GM13977 (cell line): ENCODE results near the gene ELAVL3.

Experiments
- DNase-seq: peaks from one replicate; pipeline ENCODE4 v3.0.0; 2012; ENCODE audit warnings: low spot score
- CTCF ChIP-seq: IDR thresholded peaks from 2 replicates; pipeline ENCODE4 v1.5.1; 2012; ENCODE audit warnings: mild to moderate bottlenecking, control low read depth; ENCODE audit not compliant: insufficient read depth; ENCODE audit errors: extremely low read depth, missing control alignments
- in situ Hi-C: fragments of 300-500 bp; cut with MboI; formaldehyde crosslinking; loops from one replicate; pipeline ENCODE4 v1.12.0; 2022; ENCODE audit warnings: low sequenced_read_pairs, low pct_unique_long_range_greater_than_20kb, mixed read lengths, inconsistent platforms; ENCODE audit not compliant: unreplicated experiment

ELAVL3 gene

DNA sequence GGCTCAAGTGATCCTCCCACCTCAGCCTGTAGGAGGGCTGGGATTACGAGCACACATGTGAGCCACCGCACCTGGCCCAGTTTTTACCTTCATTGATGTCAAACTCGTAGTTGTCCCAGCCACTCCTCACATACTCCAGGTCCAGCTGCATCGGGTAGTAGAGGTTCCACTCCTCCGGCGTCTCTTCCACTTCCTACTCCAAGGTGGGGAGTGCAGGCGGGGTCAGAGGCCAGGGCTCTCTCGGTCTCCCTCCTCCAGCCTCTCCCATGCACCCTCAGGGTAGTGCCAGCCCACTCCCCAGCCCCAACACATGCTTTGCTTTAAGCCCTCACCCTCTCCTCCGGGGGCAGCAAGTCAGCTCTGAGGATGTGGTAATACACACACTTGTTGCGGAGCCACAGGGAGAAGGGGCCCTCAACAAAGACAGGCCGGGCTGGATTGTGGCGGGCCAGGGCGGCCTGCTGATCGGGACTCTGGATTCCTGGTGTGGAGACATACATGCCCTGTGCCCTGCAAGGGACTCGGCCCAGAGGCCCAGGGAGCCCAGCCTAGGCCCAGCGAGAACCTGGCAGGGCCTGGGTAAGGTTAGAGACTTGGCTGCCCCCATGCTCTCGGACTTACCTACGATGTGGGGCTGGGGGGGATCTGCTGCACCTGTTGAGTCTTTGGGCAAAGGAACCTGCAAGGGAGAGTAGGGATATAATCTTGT lies 26.7 kb upstream of the ELAVL3 start:
- in situ Hi-C loops: no loop called here
- DNase-seq: no peak
- no peak for TF ChIP-seq CTCF

- TF ChIP-seq CTCF: no peak
- no peak for DNase-seq
- in situ Hi-C loops: no loop called here
Observed at GRCh38 chr19:11506967-11507366, 26.1 kb upstream of the ELAVL3 start.

- no peak for TF ChIP-seq CTCF
Observed at GRCh38 chr19:11506101-11506555, 25.3 kb upstream of the ELAVL3 start.

DNA sequence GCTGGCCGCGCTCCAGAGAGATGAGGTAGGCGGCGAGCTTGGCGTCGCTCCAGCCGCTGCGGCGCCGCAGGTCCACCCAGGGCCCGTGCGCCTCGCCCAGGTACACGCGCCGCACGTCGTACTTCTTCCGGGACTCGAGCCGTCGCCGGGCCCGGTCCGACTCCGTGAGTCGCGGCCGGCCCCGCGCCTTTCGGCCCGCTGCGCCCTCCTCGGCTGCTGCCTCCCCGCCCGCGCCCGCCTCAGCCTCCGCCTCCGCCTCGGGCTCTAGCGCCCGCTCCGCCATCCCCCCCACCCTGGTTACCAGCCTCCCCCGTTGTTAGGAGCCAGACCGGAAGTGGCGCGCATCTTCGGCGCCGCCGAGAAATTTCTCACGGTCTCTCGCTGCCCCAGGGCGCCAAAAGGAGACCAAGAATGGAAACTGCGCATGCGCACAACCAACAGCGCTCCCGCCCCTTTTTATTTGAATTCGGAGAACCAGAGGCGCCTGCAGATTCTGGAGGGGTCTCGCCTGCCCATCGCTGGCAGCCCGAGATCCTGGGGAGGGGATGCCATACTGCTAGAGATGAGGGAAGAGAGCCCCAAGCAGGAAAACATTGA lies 24.8 kb upstream of the ELAVL3 start, which contains the start of gene ZNF653:
Gene ZNF653, minus strand, starts transcription at position 336 of the 597 bp plus-strand sequence. Its CDS starts 53 bp downstream, at position 283.
- DNase-seq: peak; percentile 99
- TF ChIP-seq CTCF: no peak
- in situ Hi-C loops: no loop called here

More at GRCh38 chr19:11506101-11506555, 25.3 kb upstream of the ELAVL3 start:
- no peak for DNase-seq
- in situ Hi-C loops: no loop called here

DNA sequence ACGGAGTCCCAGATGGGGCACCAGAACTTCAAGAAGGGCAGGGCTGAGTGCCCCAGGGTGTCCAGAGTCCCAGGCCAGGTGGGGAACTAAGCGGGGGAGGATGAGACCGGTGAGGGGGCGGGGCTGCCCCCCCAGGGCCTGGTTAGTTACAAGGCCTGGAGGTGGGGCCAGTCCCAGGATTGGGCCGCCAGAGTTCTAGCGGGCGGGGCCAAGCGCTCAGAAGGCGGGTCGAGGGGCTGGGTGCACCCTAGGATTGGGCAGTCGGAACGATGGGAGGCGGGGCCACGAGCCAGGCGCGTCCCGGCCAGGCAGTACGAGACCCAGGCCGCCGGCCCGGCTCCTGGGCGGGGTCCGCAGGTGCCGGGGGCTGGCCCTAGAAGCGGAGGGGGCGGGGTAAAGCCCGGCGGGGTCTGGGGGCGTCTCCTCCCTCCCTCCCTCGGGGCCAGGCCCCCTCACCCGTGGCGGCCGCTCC lies 24.2 kb upstream of the ELAVL3 start:
- in situ Hi-C loops: no loop called here
- TF ChIP-seq CTCF: no peak
- peak; percentile 99 for DNase-seq

DNA sequence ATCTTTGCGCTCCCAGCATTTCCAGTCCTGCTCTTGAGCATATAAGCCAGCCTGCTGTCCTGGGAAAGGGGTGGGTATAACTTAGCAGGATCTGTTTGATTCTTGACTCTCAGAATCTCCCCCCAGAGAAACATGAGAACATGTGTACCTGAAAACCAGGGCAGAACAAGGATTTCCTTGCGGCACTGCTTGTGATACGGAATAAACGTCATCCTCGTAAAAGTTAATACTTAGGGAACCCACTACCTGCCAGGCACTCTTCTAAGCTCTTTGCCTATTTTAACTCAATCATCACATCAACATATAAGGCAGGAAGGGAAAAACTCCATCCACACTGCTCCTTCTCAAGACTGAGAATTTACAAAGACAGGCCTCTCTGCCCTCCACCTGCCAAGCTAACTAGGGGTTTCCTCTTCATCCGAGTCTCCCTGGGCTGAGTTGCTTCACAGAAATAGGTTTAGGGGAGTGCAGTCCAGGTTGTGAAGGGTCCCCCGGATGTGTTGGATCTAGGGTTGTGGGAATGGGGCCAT lies 23.7 kb upstream of the ELAVL3 start:
- in situ Hi-C loops: no loop called here
- DNase-seq: no peak

More for the DNA sequence above, 23.7 kb upstream of the ELAVL3 start:
- no peak for TF ChIP-seq CTCF
